Testis (tissue), 3 donors: Measurements from ENCODE around the gene PACSIN1. TPM values are rescaled to one million over a fixed set of nuclear protein-coding genes. Genes with fewer than 3 reads are reported as not detected.

Experiments
- DNase-seq: peaks from one replicate; pipeline ENCODE4 v3.0.0-alpha.2; 2019
- H3K27ac ChIP-seq, 2 donors: fragments of 200-600 bp; sonication (generic); one replicate each; pipeline ENCODE4 v1.5.1; 2019
- H3K27me3 ChIP-seq: fragments of 200-600 bp; sonication (generic); one replicate; pipeline ENCODE4 v1.5.1; 2019
- H3K36me3 ChIP-seq: fragments of 200-600 bp; sonication (generic); one replicate; pipeline ENCODE4 v1.5.1; 2017; ENCODE audit warnings: low read depth; ENCODE audit errors: missing control alignments
- H3K4me1 ChIP-seq: fragments of 200-600 bp; sonication (generic); one replicate; pipeline ENCODE4 v1.5.1; 2019
- H3K4me3 ChIP-seq, 2 donors: fragments of 200-600 bp; sonication (generic); one replicate each; pipeline ENCODE4 v1.5.1; 2017 to 2019
- H3K9me3 ChIP-seq: fragments of 200-600 bp; sonication (generic); one replicate; pipeline ENCODE4 v1.5.1; 2017
- CTCF ChIP-seq, 3 experiments: fragments of 450-650 bp in 2 of 3; fragments of 200-600 bp in 1 of 3; sonication (generic) in 1 of 3; IDR thresholded peaks; one replicate each; pipeline ENCODE4 v1.5.1; 2016 to 2019; ENCODE audit warnings: antibody characterized with exemption in 3 of 3, mild to moderate bottlenecking in 2 of 3, moderate library complexity in 1 of 3
- POLR2A ChIP-seq: fragments of 450-650 bp; IDR thresholded peaks from one replicate; pipeline ENCODE4 v1.6.1; 2017; ENCODE audit warnings: antibody characterized with exemption, mild to moderate bottlenecking, moderate library complexity
- WGBS, 2 donors: methylation state at CpG; one replicate each; pipeline ENCODE4 v1.1.5; 2018; 5-methylcytosine and 5-hydroxymethylcytosine counted together
- intact Hi-C: fragments of 100-400 bp; cut with DNase I; formaldehyde crosslinking; loops from one replicate; pipeline ENCODE4 v1.15.1; 2023; ENCODE audit warnings: low total_unique reads
- polyA plus RNA-seq: library from polyadenylated mRNA; stranded (reverse); fragments of 350-450 nt; fragmentation: Illumina TruSeq; extraction: RNeasy Lipid Tissue Mini Kit (QIAGEN cat#74804); gene quantifications from one replicate; pipeline ENCODE4 v1.2.3, GENCODE V29; 2014; ENCODE audit warnings: low read depth, low replicate concordance; ENCODE audit not compliant: insufficient read depth
- total RNA-seq, 2 donors: library from RNA; depleted of rRNA; stranded (reverse); fragments of >200 nt; gene quantifications; one replicate each; pipeline ENCODE4 v1.2.3, GENCODE V29; 2016

The PACSIN1 gene
- total and polyA plus RNA-seq, 3 donors from 2014 or later: 2.1 to 3.1 (median 2.5) TPM

- no peak overlapping the region for H3K4me3 ChIP-seq
Observed at GRCh38 chr6:34553750-34554149, 87.9 kb downstream of the PACSIN1 start.

GRCh38 chr6:34554291-34555006 is 88.6 kb downstream of the PACSIN1 start:
- no peaks in the 10 kb centered on the region for H3K4me1 ChIP-seq
- intact Hi-C loops: no loop called here
- no peak overlapping the region for H3K27ac ChIP-seq
- no peaks in the 10 kb centered on the region for H3K9me3 ChIP-seq
- WGBS, 2 donors: 50 to 73% methylated on average over 4 to 15 of the region's 15 CpGs
- TF ChIP-seq POLR2A (no peak), CTCF (IDR thresholded peaks at IDR 0.05) (no peak)
- no peak for DNase-seq
- no peaks in the 10 kb centered on the region for H3K27me3 ChIP-seq
- H3K36me3 ChIP-seq: no peaks in the 10 kb centered on the region
- H3K4me3 ChIP-seq: no peak overlapping the region

More at GRCh38 chr6:34553750-34554149, 87.9 kb downstream of the PACSIN1 start:
- no peak for TF ChIP-seq POLR2A
- no peak for TF ChIP-seq CTCF (IDR thresholded peaks at IDR 0.05)
- intact Hi-C loops: no loop called here
- no peaks in the 10 kb centered on the region for H3K36me3 ChIP-seq
- no peak overlapping the region for H3K27ac ChIP-seq
- WGBS, 2 donors: 61 to 77% methylated on average over 8 to 10 of the region's 10 CpGs
- no peaks in the 10 kb centered on the region for H3K9me3 ChIP-seq
- H3K27me3 ChIP-seq: no peaks in the 10 kb centered on the region
- DNase-seq: no peak
- H3K4me1 ChIP-seq: no peaks in the 10 kb centered on the region

GRCh38 chr6:34555007-34555322 is 89.1 kb downstream of the PACSIN1 start:
- intact Hi-C loops: no loop called here
- 88 to 98% methylated on average over 11 of the region's 11 CpGs for WGBS, 2 donors
- DNase-seq: no peak
- H3K4me1 ChIP-seq: no peaks in the 10 kb centered on the region
- no peaks in the 10 kb centered on the region for H3K36me3 ChIP-seq
- H3K4me3 ChIP-seq: no peak overlapping the region
- no peak for TF ChIP-seq POLR2A
- no peak for TF ChIP-seq CTCF (IDR thresholded peaks at IDR 0.05)
- no peaks in the 10 kb centered on the region for H3K9me3 ChIP-seq
- H3K27me3 ChIP-seq: no peaks in the 10 kb centered on the region
- no peak overlapping the region for H3K27ac ChIP-seq

- Histone ChIP-seq H3K9me3 (no peaks in the 10 kb centered on the region), H3K36me3 (no peaks in the 10 kb centered on the region), H3K27ac (no peak overlapping the region), H3K4me3 (no peak overlapping the region), H3K27me3 (no peaks in the 10 kb centered on the region), H3K4me1 (no peaks in the 10 kb centered on the region)
- intact Hi-C loops: no loop called here
- TF ChIP-seq CTCF (IDR thresholded peaks at IDR 0.05) (no peak), POLR2A (no peak)
- DNase-seq: no peak
- WGBS, 2 donors: 90 to 92% methylated on average over 2 to 8 of the region's 8 CpGs
Observed at GRCh38 chr6:34555328-34555727, 89.5 kb downstream of the PACSIN1 start.

- no peak for TF ChIP-seq CTCF (IDR thresholded peaks at IDR 0.05)
- no peak for TF ChIP-seq POLR2A
- intact Hi-C loops: no loop called here
- H3K4me3 ChIP-seq: no peak within 1 kb of the TSS
- H3K27ac ChIP-seq: no peak within 1 kb of the TSS
- no peak for DNase-seq
- no peaks in the 10 kb centered on the region for H3K4me1 ChIP-seq
- H3K36me3 ChIP-seq: no peaks in the 10 kb centered on the region
- no peaks in the 10 kb centered on the region for H3K9me3 ChIP-seq
- no peaks in the 10 kb centered on the region for H3K27me3 ChIP-seq
- 89 to 100% methylated on average over 1 to 6 of the region's 6 CpGs for WGBS, 2 donors
Observed at GRCh38 chr6:34556031-34556471, 90.2 kb downstream of the PACSIN1 start, which contains the start of gene SPDEF. Gene SPDEF (minus strand): TSS chr6:34556329. CDS start chr6:34544455, 11,874 bp downstream.
